ENCODE measurements around the gene PLCG2.

PLCG2 gene

DNA sequence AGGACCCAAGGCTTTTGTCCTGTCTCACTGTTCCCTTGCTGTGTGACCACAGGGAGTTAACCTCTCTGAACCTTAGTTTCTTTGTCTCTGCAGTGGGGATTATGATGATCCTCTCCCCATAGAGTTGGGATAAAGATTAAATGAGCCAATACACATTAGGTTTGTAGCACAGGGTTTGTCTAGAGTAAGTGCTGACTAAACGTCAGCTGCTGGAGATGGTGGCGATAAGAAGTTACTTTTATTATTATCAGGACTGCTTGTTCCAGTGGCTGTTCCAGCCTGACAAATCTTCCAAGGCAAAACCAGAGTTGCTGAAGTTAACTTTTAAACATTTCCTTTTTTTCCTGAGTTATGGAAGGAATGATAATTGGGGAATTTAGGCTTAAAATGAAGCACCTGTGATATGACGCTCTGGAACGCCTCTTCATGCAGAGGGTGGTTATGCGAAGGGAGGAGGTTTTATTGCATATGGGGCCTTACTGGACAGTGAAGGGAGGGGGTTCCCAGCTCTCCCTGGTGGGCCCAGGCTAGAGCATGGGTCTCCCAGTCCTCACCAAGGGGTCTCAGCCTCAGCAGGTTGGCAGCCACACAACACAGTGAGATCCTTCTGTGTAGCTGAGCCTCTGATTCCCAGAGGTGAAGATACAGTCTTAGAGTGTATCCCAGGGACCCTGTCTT, 35.8 kb downstream of the PLCG2 start:
- CTCF ChIA-PET, result interaction anchor here (1.2 to 3.6 kb wide), 3 partner anchors 10 to 33 kb away, joined by 4 to 19 read pairs (median 5); no protein-coding TSS in a partner anchor
- POLR2A ChIA-PET, result interaction anchor here (4.2 kb wide), 1 partner anchor 17 kb away, joined by 23 read pairs; no protein-coding TSS in a partner anchor
- TF ChIP-seq, protein P1, sequence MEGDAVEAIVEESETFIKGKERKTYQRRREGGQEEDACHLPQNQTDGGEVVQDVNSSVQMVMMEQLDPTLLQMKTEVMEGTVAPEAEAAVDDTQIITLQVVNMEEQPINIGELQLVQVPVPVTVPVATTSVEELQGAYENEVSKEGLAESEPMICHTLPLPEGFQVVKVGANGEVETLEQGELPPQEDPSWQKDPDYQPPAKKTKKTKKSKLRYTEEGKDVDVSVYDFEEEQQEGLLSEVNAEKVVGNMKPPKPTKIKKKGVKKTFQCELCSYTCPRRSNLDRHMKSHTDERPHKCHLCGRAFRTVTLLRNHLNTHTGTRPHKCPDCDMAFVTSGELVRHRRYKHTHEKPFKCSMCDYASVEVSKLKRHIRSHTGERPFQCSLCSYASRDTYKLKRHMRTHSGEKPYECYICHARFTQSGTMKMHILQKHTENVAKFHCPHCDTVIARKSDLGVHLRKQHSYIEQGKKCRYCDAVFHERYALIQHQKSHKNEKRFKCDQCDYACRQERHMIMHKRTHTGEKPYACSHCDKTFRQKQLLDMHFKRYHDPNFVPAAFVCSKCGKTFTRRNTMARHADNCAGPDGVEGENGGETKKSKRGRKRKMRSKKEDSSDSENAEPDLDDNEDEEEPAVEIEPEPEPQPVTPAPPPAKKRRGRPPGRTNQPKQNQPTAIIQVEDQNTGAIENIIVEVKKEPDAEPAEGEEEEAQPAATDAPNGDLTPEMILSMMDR (IDR thresholded peaks at IDR 0.05; ENCODE audit: control extremely low read depth, extremely low read depth, low read depth, missing control alignments), result no peak
- DNase-seq (ENCODE audit: extremely low spot score), result no peak

DNA sequence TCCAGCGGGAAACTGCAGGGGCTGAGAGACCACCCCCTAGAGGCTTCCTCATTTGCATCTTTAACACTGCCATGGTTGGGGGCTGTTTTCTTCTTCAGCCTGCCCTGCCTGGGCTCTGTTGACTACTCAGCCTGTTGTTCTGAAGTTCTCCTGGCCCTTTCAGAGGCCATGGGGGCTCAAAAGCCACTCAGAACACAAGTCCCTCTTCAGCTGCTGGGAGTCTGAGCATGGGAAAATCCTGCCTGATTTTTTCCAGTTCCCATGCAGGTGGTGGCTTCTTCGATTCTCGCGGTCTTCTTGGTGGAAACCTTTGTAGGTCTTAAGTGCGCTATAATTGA, 36.3 kb downstream of the PLCG2 start:
- ChIA-PET CTCF (interaction anchor here (3.6 to 4.7 kb wide), 2 partner anchors 10 to 16 kb away, joined by 19 to 25 read pairs; no protein-coding TSS in a partner anchor), POLR2A (interaction anchor here (4.2 kb wide), 1 partner anchor 17 kb away, joined by 23 read pairs; no protein-coding TSS in a partner anchor)
- DNase-seq (ENCODE audit: extremely low spot score), result no peak
- TF ChIP-seq, protein P1 (IDR thresholded peaks at IDR 0.05; ENCODE audit: control extremely low read depth, extremely low read depth, low read depth, missing control alignments), result no peak

DNA sequence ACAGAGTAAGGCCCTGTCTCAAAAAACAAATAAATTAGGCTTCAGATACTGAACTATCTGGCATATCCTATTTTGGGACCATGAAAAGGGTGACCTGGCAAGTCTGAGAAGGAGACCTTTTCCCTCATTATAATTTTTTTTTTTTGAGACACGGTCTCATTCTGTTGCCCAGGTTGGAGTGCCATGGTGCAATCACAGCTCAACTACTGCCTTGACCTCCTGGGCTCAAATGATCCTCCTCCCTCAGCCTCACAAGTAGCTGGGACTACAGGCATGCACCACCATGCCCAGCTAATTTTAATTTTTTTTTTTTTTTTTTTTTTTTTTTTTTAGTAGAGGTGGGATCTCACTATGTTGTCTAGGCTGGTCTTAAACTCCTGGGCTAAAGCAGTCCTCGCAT, 37.3 kb downstream of the PLCG2 start:
- TF ChIP-seq, protein P1 (IDR thresholded peaks at IDR 0.05; ENCODE audit: control extremely low read depth, extremely low read depth, low read depth, missing control alignments), result no peak
- POLR2A ChIA-PET, result interaction anchor here (0.6 to 4.8 kb wide), 7 partner anchors 9 to 223 kb away, joined by 3 to 45 read pairs (median 5); no protein-coding TSS in a partner anchor
- DNase-seq (ENCODE audit: extremely low spot score), result no peak
- CTCF ChIA-PET, result interaction anchor here (1.0 to 4.7 kb wide), 7 partner anchors 11 to 69 kb away, joined by 3 to 25 read pairs (median 4); no protein-coding TSS in a partner anchor

GRCh38 chr16:81816793-81817210, 37.7 kb downstream of the PLCG2 start:
- POLR2A ChIA-PET, result interaction anchor here (0.6 to 4.8 kb wide), 5 partner anchors 10 to 77 kb away, joined by 3 to 45 read pairs (median 3); no protein-coding TSS in a partner anchor
- no peak for DNase-seq (ENCODE audit: extremely low spot score)
- TF ChIP-seq, protein P1 (IDR thresholded peaks at IDR 0.05; ENCODE audit: control extremely low read depth, extremely low read depth, low read depth, missing control alignments), result no peak
- CTCF ChIA-PET, result interaction anchor here (1.0 to 4.7 kb wide), 10 partner anchors 9 to 69 kb away, joined by 3 to 25 read pairs (median 4); no protein-coding TSS in a partner anchor

GRCh38 chr16:81817296-81817695, 38.2 kb downstream of the PLCG2 start:
- CTCF ChIA-PET, result interaction anchor here (0.8 to 4.7 kb wide), 14 partner anchors 9 to 68 kb away, joined by 3 to 25 read pairs (median 3); no protein-coding TSS in a partner anchor
- POLR2A ChIA-PET, result interaction anchor here (1.2 to 4.8 kb wide), 6 partner anchors 10 to 77 kb away, joined by 3 to 45 read pairs (median 6); no protein-coding TSS in a partner anchor

More at GRCh38 chr16:81817296-81817695, 38.2 kb downstream of the PLCG2 start:
- no peak for DNase-seq (ENCODE audit: extremely low spot score)
- TF ChIP-seq, protein P1 (IDR thresholded peaks at IDR 0.05; ENCODE audit: control extremely low read depth, extremely low read depth, low read depth, missing control alignments), result no peak
